Stimulated activated CD4-positive, alpha-beta T cell treated with anti-CD3 and anti-CD28 coated beads, TNF-alpha, amount 100 ng/mL, for 1 hour (primary cell): Measurements from ENCODE around the gene SORCS3.

Experiments
- DNase-seq, 3 donors: peaks; one replicate each; pipeline ENCODE4 v3.0.0-alpha.2; 2020; ENCODE audit warnings: low read depth in 3 of 3, low spot score in 1 of 3

The SORCS3 gene

GRCh38 chr10:104993085-104993484 is 352.0 kb downstream of the SORCS3 start:
- DNase-seq: no peak

- DNase-seq: no peak
Measured at GRCh38 chr10:105001269-105001668, 360.2 kb downstream of the SORCS3 start.

GRCh38 chr10:105010411-105011121 is 369.5 kb downstream of the SORCS3 start:
- no peak for DNase-seq

- no peak for DNase-seq
Measured at GRCh38 chr10:105017116-105017515, 376.0 kb downstream of the SORCS3 start.

GRCh38 chr10:105017691-105018090 is 376.6 kb downstream of the SORCS3 start:
- DNase-seq: no peak

- no peak for DNase-seq
Measured at GRCh38 chr10:105023211-105024111, 382.4 kb downstream of the SORCS3 start.

- no peak for DNase-seq
Measured at GRCh38 chr10:105024184-105024583, 383.1 kb downstream of the SORCS3 start.

GRCh38 chr10:105025092-105025491 is 384.0 kb downstream of the SORCS3 start:
- DNase-seq: no peak

GRCh38 chr10:105026566-105026965 is 385.5 kb downstream of the SORCS3 start:
- no peak for DNase-seq

- no peak for DNase-seq
Measured at GRCh38 chr10:105029286-105029685, 388.2 kb downstream of the SORCS3 start.

GRCh38 chr10:105037022-105037421 is 395.9 kb downstream of the SORCS3 start:
- no peak for DNase-seq

GRCh38 chr10:105041956-105042355 is 400.9 kb downstream of the SORCS3 start:
- DNase-seq: no peak

- DNase-seq: no peak
Measured at GRCh38 chr10:105042906-105043552, 401.9 kb downstream of the SORCS3 start.

GRCh38 chr10:105044902-105045301 is 403.8 kb downstream of the SORCS3 start:
- no peak for DNase-seq

GRCh38 chr10:105056413-105056812 is 415.3 kb downstream of the SORCS3 start:
- no peak for DNase-seq

- no peak for DNase-seq
Measured at GRCh38 chr10:105062951-105063350, 421.9 kb downstream of the SORCS3 start.

GRCh38 chr10:105063796-105064195 is 422.7 kb downstream of the SORCS3 start:
- no peak for DNase-seq

GRCh38 chr10:105068497-105068896 is 427.4 kb downstream of the SORCS3 start:
- no peak for DNase-seq

- no peak for DNase-seq
Measured at GRCh38 chr10:105070249-105070648, 429.2 kb downstream of the SORCS3 start.

GRCh38 chr10:105070952-105071351 is 429.9 kb downstream of the SORCS3 start:
- DNase-seq: no peak

- no peak for DNase-seq
Measured at GRCh38 chr10:105071980-105072379, 430.9 kb downstream of the SORCS3 start.

GRCh38 chr10:105073999-105074398 is 432.9 kb downstream of the SORCS3 start:
- no peak for DNase-seq
